Fibroblast of pulmonary artery (primary cell): ENCODE measurements around the gene MRPL23.

Source experiments
- DNase-seq: peaks from one replicate; pipeline ENCODE4 v3.0.0-alpha.2; 2010; ENCODE audit warnings: low read depth
- H3K4me3 ChIP-seq: replicated peaks from 2 replicates; pipeline ENCODE4 v1.5.1; 2011; ENCODE audit warnings: low read depth, mild to moderate bottlenecking, control low read depth, low read length, moderate library complexity
- TF ChIP-seq, protein P1 (sequence below): IDR thresholded peaks from 2 replicates; pipeline ENCODE4 v1.5.1; 2011; ENCODE audit warnings: mild to moderate bottlenecking, control low read depth, low read length, inconsistent platforms; ENCODE audit errors: missing control alignments

The MRPL23 gene

DNA sequence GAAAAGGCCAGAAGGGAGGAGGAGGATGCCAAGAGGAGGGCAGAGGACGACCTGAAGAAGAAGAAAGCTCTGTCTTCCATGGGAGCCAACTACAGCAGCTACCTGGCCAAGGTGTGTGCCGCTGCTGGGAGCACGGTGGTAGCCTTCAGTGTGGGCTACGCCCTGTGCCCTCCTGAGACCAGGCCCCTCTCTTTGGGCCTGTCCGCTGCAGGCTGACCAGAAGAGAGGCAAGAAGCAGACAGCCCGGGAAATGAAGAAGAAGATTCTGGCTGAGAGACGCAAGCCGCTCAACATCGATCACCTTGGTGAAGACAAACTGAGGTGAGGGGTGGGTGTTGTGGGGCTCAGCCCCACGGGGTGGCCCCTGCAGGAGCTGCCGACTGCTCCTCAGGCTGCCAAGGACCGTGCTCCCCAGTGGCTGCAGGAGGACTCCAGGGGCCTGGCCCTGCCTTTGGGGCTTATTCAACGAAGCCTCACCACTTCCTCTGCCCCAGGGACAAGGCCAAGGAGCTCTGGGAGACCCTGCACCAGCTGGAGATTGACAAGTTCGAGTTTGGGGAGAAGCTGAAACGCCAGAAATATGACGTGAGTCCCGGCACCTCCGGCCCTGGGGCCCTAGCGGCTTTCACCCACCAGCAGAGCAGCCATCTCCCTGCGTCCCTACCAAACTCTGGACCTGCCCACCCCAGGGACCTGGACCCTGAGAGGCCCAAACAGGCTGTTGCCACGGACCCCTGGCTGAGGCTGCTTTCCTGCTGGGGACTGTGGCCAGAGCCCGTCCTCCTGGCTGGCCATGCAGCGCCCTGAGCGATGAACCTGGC, 12.6 kb upstream of the MRPL23 start:
- TF ChIP-seq, protein P1, sequence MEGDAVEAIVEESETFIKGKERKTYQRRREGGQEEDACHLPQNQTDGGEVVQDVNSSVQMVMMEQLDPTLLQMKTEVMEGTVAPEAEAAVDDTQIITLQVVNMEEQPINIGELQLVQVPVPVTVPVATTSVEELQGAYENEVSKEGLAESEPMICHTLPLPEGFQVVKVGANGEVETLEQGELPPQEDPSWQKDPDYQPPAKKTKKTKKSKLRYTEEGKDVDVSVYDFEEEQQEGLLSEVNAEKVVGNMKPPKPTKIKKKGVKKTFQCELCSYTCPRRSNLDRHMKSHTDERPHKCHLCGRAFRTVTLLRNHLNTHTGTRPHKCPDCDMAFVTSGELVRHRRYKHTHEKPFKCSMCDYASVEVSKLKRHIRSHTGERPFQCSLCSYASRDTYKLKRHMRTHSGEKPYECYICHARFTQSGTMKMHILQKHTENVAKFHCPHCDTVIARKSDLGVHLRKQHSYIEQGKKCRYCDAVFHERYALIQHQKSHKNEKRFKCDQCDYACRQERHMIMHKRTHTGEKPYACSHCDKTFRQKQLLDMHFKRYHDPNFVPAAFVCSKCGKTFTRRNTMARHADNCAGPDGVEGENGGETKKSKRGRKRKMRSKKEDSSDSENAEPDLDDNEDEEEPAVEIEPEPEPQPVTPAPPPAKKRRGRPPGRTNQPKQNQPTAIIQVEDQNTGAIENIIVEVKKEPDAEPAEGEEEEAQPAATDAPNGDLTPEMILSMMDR = no peak
- DNase-seq = no peak

DNA sequence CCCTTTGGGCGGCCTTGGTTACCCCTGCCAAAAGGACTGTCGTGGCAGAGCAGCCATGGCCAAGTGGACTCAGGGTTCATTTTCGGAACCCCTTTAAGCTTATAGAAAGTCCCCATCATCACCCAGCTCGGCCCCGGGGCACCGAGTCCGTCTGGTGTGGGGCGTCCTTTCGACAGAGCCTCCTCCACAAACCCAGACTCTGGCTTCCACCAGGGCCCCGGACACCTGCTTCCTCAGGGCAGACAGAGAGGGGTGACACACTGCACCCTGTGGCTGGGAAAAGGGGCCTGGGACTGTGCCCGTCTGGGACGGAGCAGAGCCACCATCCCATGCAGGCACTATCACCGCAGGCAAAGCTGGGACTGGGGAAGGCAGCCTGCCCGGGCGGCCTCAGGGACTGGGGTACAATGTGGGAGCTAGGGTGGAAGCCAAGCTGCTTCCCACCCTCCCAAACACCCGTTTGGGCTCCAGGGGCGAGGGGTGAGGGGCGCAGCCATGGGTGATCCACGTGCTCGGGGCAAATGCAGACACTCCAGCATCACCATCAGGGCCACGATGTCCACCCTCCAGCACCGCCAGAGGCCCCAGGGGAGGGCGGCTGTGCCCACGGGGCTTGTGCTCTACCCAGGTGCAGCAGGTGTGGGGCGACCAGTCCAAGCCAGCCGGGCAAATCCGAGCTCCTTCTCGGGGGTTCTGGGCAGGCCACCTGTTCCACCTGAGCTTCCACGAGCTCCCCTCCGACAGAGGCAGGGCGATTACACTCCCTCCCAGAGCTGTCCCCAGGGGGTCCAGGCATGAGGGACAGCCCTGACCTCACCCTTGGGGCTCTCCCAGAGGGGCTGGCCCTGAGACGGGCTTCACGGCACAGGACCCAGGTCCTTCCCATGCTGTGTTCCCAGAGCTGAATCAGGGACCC, 11.7 kb upstream of the MRPL23 start:
- H3K4me3 ChIP-seq = no peak overlapping the region
- TF ChIP-seq, protein P1 = no peak
- DNase-seq = no peak

More for the DNA sequence above, 12.6 kb upstream of the MRPL23 start:
- no peak overlapping the region for H3K4me3 ChIP-seq

DNA sequence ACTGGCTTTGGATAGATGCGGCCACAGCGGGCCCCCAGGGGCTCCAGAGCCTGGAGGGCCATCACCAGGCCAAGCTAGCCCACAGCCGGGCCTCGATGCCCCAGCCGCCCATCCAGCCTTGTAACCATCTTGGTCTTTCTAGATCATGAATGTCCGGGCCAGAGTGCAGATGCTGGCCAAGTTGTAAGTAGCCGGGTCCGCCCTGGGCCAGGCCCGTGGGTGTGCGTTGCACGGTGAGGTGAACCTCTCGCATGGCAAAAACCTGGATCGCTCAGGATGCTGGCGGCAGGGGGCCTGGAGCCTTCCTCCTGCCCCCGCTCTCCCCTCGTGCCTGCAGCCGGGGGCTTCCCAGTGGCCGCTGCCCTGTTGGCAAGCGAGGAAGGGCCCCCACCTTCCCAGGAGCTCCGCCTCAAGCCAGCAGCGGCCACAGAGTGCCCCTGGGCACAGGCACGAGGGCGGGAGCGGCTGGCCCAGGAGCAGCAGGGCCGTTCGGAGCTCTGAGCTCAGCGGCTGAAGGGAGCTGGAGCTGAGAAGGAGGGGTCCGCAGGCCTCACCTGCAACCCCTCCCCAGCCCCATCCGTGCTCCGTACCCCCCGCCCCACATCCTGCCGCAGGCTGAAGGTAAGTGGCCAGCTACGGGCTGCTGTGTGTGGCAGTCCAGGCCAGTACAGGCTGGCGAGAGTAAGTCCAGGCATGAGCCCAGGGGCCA, 10.9 kb upstream of the MRPL23 start:
- DNase-seq = no peak
- no peak overlapping the region for H3K4me3 ChIP-seq
- TF ChIP-seq, protein P1 = no peak

DNA sequence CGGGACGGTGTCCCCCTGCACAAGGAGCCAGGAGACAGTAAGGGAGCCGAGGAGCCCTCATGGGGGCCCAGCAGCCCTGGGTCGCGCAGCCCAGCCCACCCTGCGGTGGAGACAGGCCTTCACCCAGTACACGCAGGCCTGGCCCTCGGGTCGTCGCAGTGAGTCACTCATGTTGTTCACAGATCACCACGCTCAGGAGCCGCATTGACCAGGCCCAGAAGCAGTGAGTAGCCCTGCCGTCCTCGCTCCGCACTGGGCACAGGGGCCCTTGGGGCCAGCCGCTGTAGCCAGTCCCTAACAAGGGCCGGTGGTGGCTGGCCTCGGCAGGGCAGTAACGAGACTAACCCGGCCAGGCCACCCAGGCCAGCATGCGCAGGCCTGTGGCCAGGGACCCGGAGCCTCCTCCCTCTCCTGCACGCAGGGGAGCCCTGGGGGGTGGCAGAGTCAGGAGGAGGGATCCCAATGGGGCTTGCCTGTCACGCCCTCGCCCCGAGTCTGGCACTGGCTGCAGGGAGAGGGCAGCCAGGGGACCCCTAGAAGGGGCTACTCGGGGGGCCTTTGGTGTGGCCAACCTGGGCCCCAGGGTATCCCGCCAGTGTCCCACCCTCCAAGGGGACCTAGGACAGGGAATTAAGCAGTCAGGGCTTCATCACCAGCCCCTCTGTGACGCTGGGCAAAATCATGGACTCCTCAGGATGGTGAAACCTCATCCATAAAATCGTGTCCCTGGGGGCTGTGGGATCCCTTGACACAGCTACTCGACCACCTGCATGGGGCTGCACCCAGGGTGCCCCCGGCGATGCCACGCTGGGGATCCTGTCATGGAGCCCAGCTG, 10.1 kb upstream of the MRPL23 start:
- TF ChIP-seq, protein P1 = no peak
- H3K4me3 ChIP-seq = no peak overlapping the region
- DNase-seq = no peak

DNA sequence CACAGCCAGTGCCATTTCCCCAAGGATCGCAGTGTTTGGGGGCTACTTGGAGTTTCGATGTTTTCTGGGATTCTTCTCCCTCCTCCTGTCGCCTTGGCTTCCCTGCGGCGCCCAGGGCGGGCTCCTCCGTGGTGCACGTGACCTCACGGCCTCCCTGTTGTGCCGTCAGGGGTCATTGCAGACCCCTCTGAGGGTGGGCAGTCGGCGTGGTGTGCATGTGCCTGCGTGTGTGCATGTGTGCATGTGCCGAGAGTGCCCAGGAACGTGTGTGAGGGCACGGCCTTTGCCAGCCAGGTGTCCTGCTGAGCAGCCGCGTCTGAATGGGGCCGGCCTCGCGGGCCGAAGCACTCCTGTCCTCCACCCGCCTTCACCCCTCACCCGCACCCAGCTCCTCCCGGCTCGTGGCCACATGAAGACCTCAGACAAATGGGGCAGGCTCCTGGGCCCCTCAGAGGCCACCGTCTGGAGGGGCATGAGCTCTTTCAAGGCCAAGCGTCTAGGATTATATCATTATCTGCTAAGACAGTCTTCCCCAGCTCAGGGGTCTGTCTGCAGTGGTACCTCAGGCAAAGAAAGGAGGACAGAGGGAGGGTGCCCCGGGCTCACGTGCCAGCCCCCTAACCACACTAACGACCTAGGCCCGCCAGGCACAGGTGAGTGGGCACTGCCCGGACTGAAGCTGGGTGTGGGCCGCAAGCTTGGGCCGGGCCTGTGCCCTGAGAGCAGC, 9.4 kb upstream of the MRPL23 start:
- H3K4me3 ChIP-seq = no peak overlapping the region
- TF ChIP-seq, protein P1 = no peak

More for the DNA sequence above, 9.4 kb upstream of the MRPL23 start:
- DNase-seq = no peak
